Middle frontal gyrus (tissue), 1 donor: ENCODE measurements around the gene TAC3.
"Not testable (repeated sequence)": the region's sequence is repeated elsewhere in the genome, so short reads cannot be mapped to it uniquely, and the experiment has no call there.

Experiments used
- DNase-seq: peaks from one replicate; pipeline ENCODE4 v3.0.0-alpha.2; 2015; ENCODE audit warnings: low spot score; ENCODE audit errors: extremely low spot score

Gene TAC3

GRCh38 chr12:57037264-57037663, 20.9 kb upstream of the TAC3 start:
- no peak for DNase-seq

- DNase-seq = no peak
Observed at GRCh38 chr12:57033431-57033830, 17.1 kb upstream of the TAC3 start.

- DNase-seq = no peak
Observed at GRCh38 chr12:57031789-57032188, 15.5 kb upstream of the TAC3 start.

- no peak for DNase-seq
Observed at GRCh38 chr12:57031138-57031725, 14.9 kb upstream of the TAC3 start.

- no peak for DNase-seq
Observed at GRCh38 chr12:57029457-57029856, 13.1 kb upstream of the TAC3 start.

- DNase-seq = no peak
Observed at GRCh38 chr12:57027805-57028153, 11.4 kb upstream of the TAC3 start.

- no peak for DNase-seq
Observed at GRCh38 chr12:57027011-57027804, 10.9 kb upstream of the TAC3 start.

GRCh38 chr12:57025196-57025595, 8.9 kb upstream of the TAC3 start:
- no peak for DNase-seq

- DNase-seq = not testable (repeated sequence)
Observed at GRCh38 chr12:57022324-57022723, 6.0 kb upstream of the TAC3 start.

GRCh38 chr12:57019983-57020719, 3.8 kb upstream of the TAC3 start:
- DNase-seq = no peak

- DNase-seq = no peak
Observed at GRCh38 chr12:57018906-57019305, 2.6 kb upstream of the TAC3 start.

GRCh38 chr12:57018353-57018752, 2.0 kb upstream of the TAC3 start:
- not testable (repeated sequence) for DNase-seq

GRCh38 chr12:57012600-57013465, 3.5 kb downstream of the TAC3 start:
- DNase-seq = no peak

GRCh38 chr12:57011438-57012424, 4.6 kb downstream of the TAC3 start:
- no peak for DNase-seq

- no peak for DNase-seq
Observed at GRCh38 chr12:57010627-57011247, 5.6 kb downstream of the TAC3 start.

- no peak for DNase-seq
Observed at GRCh38 chr12:57009949-57010626, 6.2 kb downstream of the TAC3 start.

GRCh38 chr12:57008178-57008577, 8.2 kb downstream of the TAC3 start:
- DNase-seq = no peak

- DNase-seq = no peak
Observed at GRCh38 chr12:57006809-57007475, 9.4 kb downstream of the TAC3 start.
